Spleen (tissue), 11 donors: ENCODE results near the gene ACOT11. TPM values are rescaled to one million over a fixed set of nuclear protein-coding genes. Genes with fewer than 3 reads are reported as not detected.

Source experiments
- DNase-seq: peaks from one replicate; pipeline ENCODE4 v3.0.0-alpha.2; 2020
- H3K27ac ChIP-seq, 8 donors: fragments of 200-600 bp; sonication (generic) in 7 of 8; 1 replicate in 4 of 8; 2 replicates in 4 of 8; pipeline versions ENCODE4 v1.5.0 to v1.8.0; 2016 to 2021; ENCODE audit warnings: inconsistent platforms in 4 of 8, mild to moderate bottlenecking in 4 of 8, moderate library complexity in 1 of 8
- H3K27me3 ChIP-seq, 7 donors: fragments of 200-600 bp; sonication (generic) in 6 of 7; replicated peaks in 1 of 7; 1 replicate in 4 of 7; 2 replicates in 3 of 7; pipeline versions ENCODE4 v1.5.0 to v1.8.0; 2016 to 2021; ENCODE audit warnings: inconsistent platforms in 3 of 7, mild to moderate bottlenecking in 1 of 7
- H3K36me3 ChIP-seq, 6 donors: fragments of 200-600 bp; sonication (generic) in 5 of 6; 1 replicate in 4 of 6; 2 replicates in 2 of 6; pipeline versions ENCODE4 v1.5.0 to v1.8.0; 2016 to 2021; ENCODE audit warnings: inconsistent platforms in 2 of 6
- H3K4me1 ChIP-seq, 6 donors: fragments of 200-600 bp; sonication (generic) in 5 of 6; 1 replicate in 3 of 6; 2 replicates in 3 of 6; pipeline versions ENCODE4 v1.5.0 to v1.8.0; 2016 to 2021; ENCODE audit warnings: inconsistent platforms in 3 of 6
- H3K4me3 ChIP-seq, 8 donors: fragments of 200-600 bp; sonication (generic) in 7 of 8; 1 replicate in 4 of 8; 2 replicates in 4 of 8; pipeline versions ENCODE4 v1.5.0 to v1.8.0; 2016 to 2021; ENCODE audit warnings: inconsistent platforms in 4 of 8, mild to moderate bottlenecking in 4 of 8, moderate library complexity in 2 of 8
- H3K9me3 ChIP-seq, 8 donors: fragments of 200-600 bp; sonication (generic) in 7 of 8; 1 replicate in 4 of 8; 2 replicates in 4 of 8; pipeline versions ENCODE4 v1.5.0 to v1.8.0; 2016 to 2021; ENCODE audit warnings: inconsistent platforms in 4 of 8
- POLR2A ChIP-seq, 3 donors: fragments of 450-650 bp; IDR thresholded peaks; one replicate each; pipeline ENCODE4 v1.5.1; 2017; ENCODE audit warnings: antibody characterized with exemption in 3 of 3, mild to moderate bottlenecking in 1 of 3
- POLR2AphosphoS5 ChIP-seq, 3 donors: sonication (generic); formaldehyde crosslinking; IDR thresholded peaks; one replicate each; pipeline ENCODE4 v1.5.1; 2017; ENCODE audit warnings: antibody characterized with exemption in 3 of 3
- WGBS, 5 donors: extraction: QIAGEN DNeasy Blood & Tissue Kit in 3 of 5; methylation state at CpG; one replicate each; pipeline versions ENCODE4 v1.1.5 to v1.1.7; 2013 to 2018; 5-methylcytosine and 5-hydroxymethylcytosine counted together
- intact Hi-C: fragments of 100-400 bp; cut with DNase I; formaldehyde crosslinking; loops from one replicate; pipeline ENCODE4 v1.15.0; 2023; ENCODE audit warnings: low total_unique reads
- polyA plus RNA-seq, 3 donors: library from polyadenylated mRNA; stranded (reverse); fragments of 200-250 nt; gene quantifications; one replicate each; pipeline ENCODE4 v1.2.1, GENCODE V29; 2013
- total RNA-seq, 7 donors: library from RNA; depleted of rRNA in 3 of 7; stranded (reverse); fragments of >200 nt in 3 of 7; fragmentation: NEBNext Ultra II Directional in 4 of 7; extraction: Animal tissue kit (Norgen Biotek cat#: 25700) in 4 of 7; gene quantifications; one replicate each; pipeline versions ENCODE4 v1.1.0 to v1.2.1, GENCODE V29; 2016 to 2021
- TF ChIP-seq, protein P1 (sequence below), 11 experiments: fragments of 200-600 bp in 7 of 11; fragments of 450-650 bp in 4 of 11; sonication (generic) in 4 of 11; IDR thresholded peaks in 8 of 11; conservative IDR thresholded peaks in 3 of 11; 1 replicate in 7 of 11; 2 replicates in 4 of 11; pipeline versions ENCODE4 v1.4.0 to v1.8.0; 2016 to 2021; ENCODE audit warnings: antibody characterized with exemption in 11 of 11, inconsistent platforms in 4 of 11, mild to moderate bottlenecking in 1 of 11
- donor health status: healthy with polysubstance abuse.
- donor health status: DM: no; HTN: no; CAD: no; lungs with moderate emphysema.
- donor health status: DM: no; HTN: no; CAD: no.
- donor health status: Bipolar disorder and iron deficiency.
- donor health status: healthy.
- donor health status: DM: no; HTN: no; CAD: no.
- donor health status: DM: yes; HTN: yes; CAD: no.

ACOT11 gene
- total and polyA plus RNA-seq, 10 donors, result 0.30 to 3.2 (median 2.1) TPM

DNA sequence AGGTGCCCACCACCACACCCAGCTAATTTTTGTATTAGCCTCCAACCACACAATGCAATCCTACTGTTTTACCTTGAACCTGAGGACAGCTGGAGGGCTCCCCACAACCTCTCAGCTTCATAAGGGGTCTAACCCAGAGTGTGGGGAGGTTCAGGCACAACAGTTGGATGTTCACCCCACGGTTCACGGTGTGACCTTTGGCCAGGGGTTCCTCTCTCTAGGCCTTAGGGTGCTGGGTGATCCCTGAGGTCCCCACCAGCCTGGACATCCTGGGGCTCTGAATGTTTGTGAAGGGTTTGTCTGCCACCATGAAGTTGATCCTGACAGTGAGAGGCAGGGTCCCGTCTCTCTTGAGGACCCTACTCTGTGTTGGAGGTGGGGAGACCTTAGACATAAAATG lies 3.9 kb downstream of the ACOT11 start:
- Histone ChIP-seq H3K9me3 (peaks cover 0 to 15% (median 5%) of the 10 kb centered on the region in 8 donors), H3K4me1 (peaks cover 0 to 19% (median 11%) of the 10 kb centered on the region in 6 donors), H3K36me3 (no peaks in the 10 kb centered on the region), H3K27ac (no peak overlapping the region), H3K4me3 (no peak overlapping the region), H3K27me3 (no peaks in the 10 kb centered on the region)
- intact Hi-C loops, result no loop called here
- DNase-seq, result peak; percentile 21
- 84 to 94% (median 89%) methylated on average over 3 of the region's 3 CpGs for WGBS, 5 donors
- TF ChIP-seq POLR2AphosphoS5 (IDR thresholded peaks at IDR 0.05) (no peak), POLR2A (IDR thresholded peaks at IDR 0.05) (no peak)
- TF ChIP-seq, protein P1, sequence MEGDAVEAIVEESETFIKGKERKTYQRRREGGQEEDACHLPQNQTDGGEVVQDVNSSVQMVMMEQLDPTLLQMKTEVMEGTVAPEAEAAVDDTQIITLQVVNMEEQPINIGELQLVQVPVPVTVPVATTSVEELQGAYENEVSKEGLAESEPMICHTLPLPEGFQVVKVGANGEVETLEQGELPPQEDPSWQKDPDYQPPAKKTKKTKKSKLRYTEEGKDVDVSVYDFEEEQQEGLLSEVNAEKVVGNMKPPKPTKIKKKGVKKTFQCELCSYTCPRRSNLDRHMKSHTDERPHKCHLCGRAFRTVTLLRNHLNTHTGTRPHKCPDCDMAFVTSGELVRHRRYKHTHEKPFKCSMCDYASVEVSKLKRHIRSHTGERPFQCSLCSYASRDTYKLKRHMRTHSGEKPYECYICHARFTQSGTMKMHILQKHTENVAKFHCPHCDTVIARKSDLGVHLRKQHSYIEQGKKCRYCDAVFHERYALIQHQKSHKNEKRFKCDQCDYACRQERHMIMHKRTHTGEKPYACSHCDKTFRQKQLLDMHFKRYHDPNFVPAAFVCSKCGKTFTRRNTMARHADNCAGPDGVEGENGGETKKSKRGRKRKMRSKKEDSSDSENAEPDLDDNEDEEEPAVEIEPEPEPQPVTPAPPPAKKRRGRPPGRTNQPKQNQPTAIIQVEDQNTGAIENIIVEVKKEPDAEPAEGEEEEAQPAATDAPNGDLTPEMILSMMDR (IDR thresholded peaks at IDR 0.05 in 8 of 11, conservative IDR thresholded peaks at IDR 0.05 in 3 of 11), result no peak

DNA sequence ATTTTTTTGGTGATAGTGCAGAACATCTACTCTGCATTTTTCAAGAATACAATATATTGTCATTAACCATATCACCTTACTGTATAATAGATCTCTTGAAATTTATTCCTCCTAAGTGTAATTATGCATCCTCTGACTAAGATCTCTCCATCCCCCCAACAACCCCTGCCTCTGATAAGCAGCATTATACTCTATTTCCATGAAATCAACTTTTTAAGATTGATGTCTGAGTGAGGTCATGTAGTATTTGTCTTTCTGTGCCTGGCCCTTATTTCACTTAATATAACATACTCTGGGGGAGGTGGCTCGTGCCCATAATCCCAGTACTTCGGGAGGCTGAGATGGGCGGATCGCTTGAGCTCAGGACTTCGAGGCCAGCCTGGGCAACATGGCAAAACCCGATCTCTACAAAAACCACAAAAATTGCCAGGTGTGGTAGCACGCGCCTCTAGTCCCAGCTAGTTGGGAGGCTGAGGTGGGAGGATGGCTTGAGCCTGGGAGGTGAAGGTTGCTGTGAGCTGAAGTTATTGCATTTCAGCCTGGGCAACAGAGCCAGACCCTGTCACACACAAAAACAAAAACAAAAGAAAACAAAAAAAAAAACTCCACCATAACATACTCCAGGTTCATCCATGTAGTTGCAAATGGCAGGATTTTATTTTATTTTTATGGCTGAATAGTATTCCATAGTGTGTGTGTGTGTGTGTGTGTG lies 5.7 kb downstream of the ACOT11 start:
- H3K36me3 ChIP-seq, result no peaks in the 10 kb centered on the region
- DNase-seq, result peak; percentile 17
- H3K4me3 ChIP-seq, result no peak overlapping the region
- no peak overlapping the region for H3K27ac ChIP-seq
- H3K27me3 ChIP-seq, result peaks cover 0 to 4% (median 0%) of the 10 kb centered on the region in 7 donors
- TF ChIP-seq POLR2A (IDR thresholded peaks at IDR 0.05) (no peak), POLR2AphosphoS5 (IDR thresholded peaks at IDR 0.05) (no peak)
- TF ChIP-seq, protein P1 (IDR thresholded peaks at IDR 0.05 in 8 of 11, conservative IDR thresholded peaks at IDR 0.05 in 3 of 11), result no peak
- H3K4me1 ChIP-seq, result peaks cover 0 to 7% (median 0%) of the 10 kb centered on the region in 6 donors
- WGBS, 5 donors, result 86 to 98% (median 90%) methylated on average over 8 of the region's 8 CpGs
- intact Hi-C loops, result no loop called here
- peaks cover 0 to 15% (median 5%) of the 10 kb centered on the region in 8 donors for H3K9me3 ChIP-seq

DNA sequence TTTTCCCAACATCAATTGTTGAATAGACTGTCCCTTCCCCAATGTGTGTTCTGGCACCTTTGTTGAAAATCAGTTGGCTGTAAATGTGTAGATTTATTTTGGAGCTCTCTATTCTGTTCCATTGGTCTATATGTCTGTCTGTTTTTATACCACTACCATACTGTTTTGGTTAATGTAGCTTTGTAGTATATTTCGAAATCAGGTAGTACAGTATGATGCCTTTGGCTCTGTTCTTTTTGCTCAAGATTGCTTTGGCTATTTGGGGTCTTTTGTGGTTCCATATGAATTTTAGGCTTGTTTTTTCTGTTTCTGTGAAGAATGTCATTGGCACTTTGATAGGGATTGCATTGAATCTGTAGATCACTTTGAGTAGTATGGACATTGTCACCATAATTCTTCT lies 8.1 kb downstream of the ACOT11 start:
- 83 to 100% (median 89%) methylated on average over 1 of the region's 1 CpG for WGBS, 5 donors
- no peak for TF ChIP-seq POLR2A (IDR thresholded peaks at IDR 0.05)
- TF ChIP-seq, protein P1 (IDR thresholded peaks at IDR 0.05 in 8 of 11, conservative IDR thresholded peaks at IDR 0.05 in 3 of 11), result no peak
- TF ChIP-seq POLR2AphosphoS5 (IDR thresholded peaks at IDR 0.05), result no peak
- no peaks in the 10 kb centered on the region for H3K36me3 ChIP-seq
- intact Hi-C loops, result no loop called here
- DNase-seq, result no peak
- H3K27ac ChIP-seq, result no peak overlapping the region
- H3K4me1 ChIP-seq, result peaks cover 0 to 7% (median 0%) of the 10 kb centered on the region in 6 donors
- H3K4me3 ChIP-seq, result no peak overlapping the region
- peaks cover 0 to 15% (median 5%) of the 10 kb centered on the region in 8 donors for H3K9me3 ChIP-seq
- peaks cover 0 to 5% (median 0%) of the 10 kb centered on the region in 7 donors for H3K27me3 ChIP-seq

DNA sequence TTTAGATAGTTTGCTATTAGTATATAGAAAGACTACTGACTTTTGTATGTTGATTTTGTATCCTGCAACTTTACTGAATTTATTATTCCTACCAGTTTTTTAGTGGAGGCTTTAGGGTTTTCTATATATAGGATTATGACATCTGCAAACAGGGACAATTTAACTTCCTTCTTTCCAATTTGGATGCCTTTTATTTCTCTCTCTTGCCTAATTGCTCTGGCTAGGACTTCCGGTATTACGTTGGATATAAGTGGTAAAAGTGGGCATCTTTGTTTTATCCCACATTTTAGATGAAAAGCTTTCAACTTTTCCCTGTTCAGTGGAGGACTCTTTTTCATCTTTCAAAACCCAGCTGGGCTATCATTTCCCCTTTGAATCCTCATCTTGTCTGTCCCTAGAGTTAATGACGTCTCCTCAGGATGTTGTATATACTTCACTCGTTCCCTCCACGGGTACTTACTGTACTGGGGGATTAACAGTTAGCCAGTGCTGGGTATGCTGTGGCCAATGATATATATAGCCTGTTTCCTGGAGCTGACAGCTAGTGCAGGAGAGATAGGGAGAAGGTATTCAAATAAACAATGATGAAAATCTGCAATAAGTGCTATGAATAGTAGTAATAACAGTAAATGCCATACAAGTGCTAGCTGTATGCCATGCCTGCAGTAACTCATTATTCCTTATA lies 9.8 kb downstream of the ACOT11 start:
- WGBS, 5 donors, result 10 to 17% (median 12%) methylated on average over 5 of the region's 5 CpGs
- DNase-seq, result no peak
- TF ChIP-seq POLR2AphosphoS5 (IDR thresholded peaks at IDR 0.05), result no peak
- intact Hi-C loops, result no loop called here
- H3K27ac ChIP-seq, result no peak overlapping the region
- H3K4me1 ChIP-seq, result peaks cover 0 to 7% (median 0%) of the 10 kb centered on the region in 6 donors
- no peaks in the 10 kb centered on the region for H3K36me3 ChIP-seq
- no peak overlapping the region for H3K4me3 ChIP-seq
- peaks cover 0 to 5% (median 0%) of the 10 kb centered on the region in 7 donors for H3K27me3 ChIP-seq
- peaks cover 0 to 15% (median 5%) of the 10 kb centered on the region in 8 donors for H3K9me3 ChIP-seq
